Epithelial cell of prostate (primary cell): ENCODE measurements around the gene AFTPH.

ENCODE experiments used
- DNase-seq: peaks from one replicate; pipeline ENCODE4 v3.0.0-alpha.2; 2011; ENCODE audit warnings: low read depth, low spot score
- H3K27ac ChIP-seq: fragments of 450-650 bp; 2 replicates; pipeline ENCODE4 v1.5.1; 2017; ENCODE audit warnings: mild to moderate bottlenecking

The AFTPH gene

GRCh38 chr2:64581777-64582539 is 57.8 kb downstream of the AFTPH start:
- no peak overlapping the region for H3K27ac ChIP-seq
- DNase-seq: no peak

GRCh38 chr2:64582774-64583340 is 58.7 kb downstream of the AFTPH start:
- DNase-seq: no peak
- no peak overlapping the region for H3K27ac ChIP-seq

GRCh38 chr2:64586054-64586453 is 61.9 kb downstream of the AFTPH start:
- DNase-seq: no peak
- H3K27ac ChIP-seq: no peak overlapping the region

GRCh38 chr2:64586883-64587481 is 62.9 kb downstream of the AFTPH start:
- DNase-seq: no peak
- H3K27ac ChIP-seq: no peak overlapping the region

- H3K27ac ChIP-seq: no peak overlapping the region
- no peak for DNase-seq
These were observed 63.4 kb downstream of the AFTPH start for GRCh38 chr2:64587561-64587960.

GRCh38 chr2:64591188-64591587 is 67.1 kb downstream of the AFTPH start:
- no peak for DNase-seq
- no peak overlapping the region for H3K27ac ChIP-seq

- H3K27ac ChIP-seq: peak overlapping the region; percentile 70
- DNase-seq: no peak
These were observed 69.0 kb downstream of the AFTPH start for GRCh38 chr2:64593035-64593655.

GRCh38 chr2:64594226-64594989 is 70.3 kb downstream of the AFTPH start:
- no peak for DNase-seq
- peak overlapping the region; percentile 70 for H3K27ac ChIP-seq

GRCh38 chr2:64595397-64596176 is 71.5 kb downstream of the AFTPH start:
- peak overlapping the region; percentile 70 for H3K27ac ChIP-seq
- no peak for DNase-seq

GRCh38 chr2:64598226-64598625 is 74.1 kb downstream of the AFTPH start:
- no peak for DNase-seq
- H3K27ac ChIP-seq: no peak overlapping the region

GRCh38 chr2:64599469-64599868 is 75.3 kb downstream of the AFTPH start:
- no peak overlapping the region for H3K27ac ChIP-seq
- DNase-seq: no peak

- DNase-seq: no peak
- no peak overlapping the region for H3K27ac ChIP-seq
These were observed 77.1 kb downstream of the AFTPH start for GRCh38 chr2:64601034-64601754.

GRCh38 chr2:64601785-64602391 is 77.8 kb downstream of the AFTPH start:
- no peak overlapping the region for H3K27ac ChIP-seq
- no peak for DNase-seq

- no peak overlapping the region for H3K27ac ChIP-seq
- no peak for DNase-seq
These were observed 78.3 kb downstream of the AFTPH start for GRCh38 chr2:64602436-64602835.

- H3K27ac ChIP-seq: no peak overlapping the region
These were observed 80.0 kb downstream of the AFTPH start for GRCh38 chr2:64604155-64604554.

GRCh38 chr2:64605026-64605471 is 80.9 kb downstream of the AFTPH start:
- H3K27ac ChIP-seq: peak overlapping the region; percentile 2
- DNase-seq: peak; percentile 80

More at GRCh38 chr2:64604155-64604554, 80.0 kb downstream of the AFTPH start:
- no peak for DNase-seq

GRCh38 chr2:64605991-64606478 is 81.9 kb downstream of the AFTPH start:
- H3K27ac ChIP-seq: peak overlapping the region; percentile 89
- no peak for DNase-seq
